ENCODE results near the gene TRPV6.

GRCh38 chr7:142873281-142873784 lies 12.2 kb downstream of the TRPV6 start:
- TF ChIP-seq TAF1 (IDR thresholded peaks at IDR 0.05; ENCODE audit: borderline replicate concordance, insufficient read depth, low read length) (no peak), SIN3A (IDR thresholded peaks at IDR 0.05; ENCODE audit: borderline replicate concordance, insufficient read depth, low read length) (no peak), REST (IDR thresholded peaks at IDR 0.05; ENCODE audit: insufficient read depth in 1 of 2, low read depth in 2 of 2, low read length in 2 of 2) (no peak), POLR2AphosphoS5 (IDR thresholded peaks at IDR 0.05; ENCODE audit: low read depth, low read length) (no peak)

Measured in PFSK-1 (cell line).